Gastrocnemius medialis (tissue), 4 donors: ENCODE data around the gene SRRM3. TPM values are rescaled to one million over a fixed set of nuclear protein-coding genes. Genes with fewer than 3 reads are reported as not detected.
"Not testable (repeated sequence)": the region's sequence is repeated elsewhere in the genome, so short reads cannot be mapped to it uniquely, and the experiment has no call there.

Experiments used
- ATAC-seq, 2 donors: fragments of 150-250 bp; one replicate each; pipeline ENCODE4 v1.9.1; 2016
- DNase-seq, 2 donors: peaks; one replicate each; pipeline ENCODE4 v3.0.0-alpha.2; 2019
- H3K27ac ChIP-seq, 4 donors: fragments of 200-600 bp; sonication (generic); 1 replicate in 1 of 4; 2 replicates in 3 of 4; pipeline ENCODE4 v1.5.1; 2016 to 2018; ENCODE audit warnings: mild to moderate bottlenecking in 2 of 4, moderate library complexity in 1 of 4
- H3K27me3 ChIP-seq, 3 donors: fragments of 200-600 bp; sonication (generic) in 2 of 3; 1 replicate in 1 of 3; 2 replicates in 2 of 3; pipeline versions ENCODE4 v1.5.1 to v1.6.0; 2016 to 2019; ENCODE audit warnings: mild to moderate bottlenecking in 1 of 3, moderate library complexity in 1 of 3
- H3K36me3 ChIP-seq, 2 donors: fragments of 200-600 bp; sonication (generic) in 1 of 2; one replicate each; pipeline ENCODE4 v1.5.1; 2017 to 2018
- H3K4me1 ChIP-seq, 2 donors: fragments of 200-600 bp; sonication (generic) in 1 of 2; one replicate each; pipeline ENCODE4 v1.5.1; 2016 to 2017; ENCODE audit warnings: mild to moderate bottlenecking in 2 of 2
- H3K4me3 ChIP-seq, 4 donors: fragments of 200-600 bp; sonication (generic) in 3 of 4; 1 replicate in 1 of 4; 2 replicates in 3 of 4; pipeline ENCODE4 v1.5.1; 2016 to 2019; ENCODE audit warnings: mild to moderate bottlenecking in 2 of 4
- H3K9me3 ChIP-seq, 3 donors: fragments of 200-600 bp; sonication (generic) in 2 of 3; 1 replicate in 1 of 3; 2 replicates in 2 of 3; pipeline ENCODE4 v1.5.1; 2016 to 2019
- CTCF ChIP-seq, 5 experiments: fragments of 450-650 bp in 3 of 5; fragments of 200-600 bp in 2 of 5; sonication (generic) in 2 of 5; IDR thresholded peaks in 4 of 5; conservative IDR thresholded peaks in 1 of 5; 1 replicate in 4 of 5; 2 replicates in 1 of 5; pipeline ENCODE4 v1.5.1; 2016 to 2019; ENCODE audit warnings: antibody characterized with exemption in 5 of 5, mild to moderate bottlenecking in 3 of 5, moderate library complexity in 3 of 5
- POLR2A ChIP-seq, 2 donors: fragments of 450-650 bp; IDR thresholded peaks; one replicate each; pipeline ENCODE4 v1.6.1; 2017; ENCODE audit warnings: antibody characterized with exemption in 2 of 2, mild to moderate bottlenecking in 2 of 2, moderate library complexity in 2 of 2
- in situ Hi-C, 4 donors: fragments of 200-750 bp; cut with MboI; loops; one replicate each; pipeline versions ENCODE4 v1.15.0 to v1.8.0; 2017; ENCODE audit warnings: low sequenced_read_pairs in 4 of 4
- intact Hi-C: fragments of 100-400 bp; cut with DNase I; formaldehyde crosslinking; loops from one replicate; pipeline ENCODE4 v1.15.1; 2023; ENCODE audit warnings: low total_unique reads
- total RNA-seq, 4 donors: library from RNA; depleted of rRNA; stranded (reverse); fragments of >200 nt; gene quantifications; one replicate each; pipeline versions ENCODE4 v1.1.0 to v1.2.3, GENCODE V29; 2016

The SRRM3 gene
- total RNA-seq, 4 donors from 2014 or later: 0.53 to 1.2 (median 0.84) TPM

GRCh38 chr7:76236224-76236623 lies 34.5 kb downstream of the SRRM3 start:
- ATAC-seq: no peak
- no peaks in the 10 kb centered on the region for H3K36me3 ChIP-seq
- intact Hi-C loops (no loop called here), in situ Hi-C loops (no loop called here)
- DNase-seq: no peak
- no peak overlapping the region for H3K4me3 ChIP-seq
- peaks cover 35 to 46% (median 46%) of the 10 kb centered on the region in 3 donors for H3K27me3 ChIP-seq
- no peak overlapping the region for H3K27ac ChIP-seq
- TF ChIP-seq POLR2A (IDR thresholded peaks at IDR 0.05): no peak
- TF ChIP-seq CTCF (IDR thresholded peaks at IDR 0.05 in 4 of 5, conservative IDR thresholded peaks at IDR 0.05 in 1 of 5): no peak
- peaks cover 0 to 5% of the 10 kb centered on the region in 2 donors for H3K4me1 ChIP-seq
- H3K9me3 ChIP-seq: no peaks in the 10 kb centered on the region

- H3K27me3 ChIP-seq: peaks cover 25 to 29% (median 26%) of the 10 kb centered on the region in 3 donors
- TF ChIP-seq POLR2A (IDR thresholded peaks at IDR 0.05) (no peak), CTCF (IDR thresholded peaks at IDR 0.05 in 4 of 5, conservative IDR thresholded peaks at IDR 0.05 in 1 of 5) (no peak)
- intact Hi-C loops: no loop called here
Measured at GRCh38 chr7:76238326-76238725, 36.6 kb downstream of the SRRM3 start.

GRCh38 chr7:76241141-76241540 lies 39.4 kb downstream of the SRRM3 start:
- H3K4me1 ChIP-seq: no peaks in the 10 kb centered on the region
- H3K27me3 ChIP-seq: peaks cover 5 to 11% (median 9%) of the 10 kb centered on the region in 3 donors
- no peak overlapping the region for H3K27ac ChIP-seq
- H3K4me3 ChIP-seq: no peak overlapping the region
- no peaks in the 10 kb centered on the region for H3K36me3 ChIP-seq
- DNase-seq (no peak), ATAC-seq (no peak)
- intact Hi-C loops: no loop called here
- TF ChIP-seq POLR2A (IDR thresholded peaks at IDR 0.05): no peak
- TF ChIP-seq CTCF (IDR thresholded peaks at IDR 0.05 in 4 of 5, conservative IDR thresholded peaks at IDR 0.05 in 1 of 5): no peak
- H3K9me3 ChIP-seq: no peaks in the 10 kb centered on the region
- in situ Hi-C loops: no loop called here

More at GRCh38 chr7:76238326-76238725, 36.6 kb downstream of the SRRM3 start:
- no peak for ATAC-seq
- no peaks in the 10 kb centered on the region for H3K9me3 ChIP-seq
- no peak for DNase-seq
- in situ Hi-C loops: no loop called here
- peaks cover 0 to 5% of the 10 kb centered on the region in 2 donors for H3K4me1 ChIP-seq
- H3K27ac ChIP-seq: no peak overlapping the region
- H3K36me3 ChIP-seq: no peaks in the 10 kb centered on the region
- H3K4me3 ChIP-seq: no peak overlapping the region

- H3K4me1 ChIP-seq, DNase-seq, intact Hi-C loops, in situ Hi-C loops, H3K4me3 ChIP-seq, H3K27me3 ChIP-seq, H3K36me3 ChIP-seq, H3K9me3 ChIP-seq, H3K27ac ChIP-seq, ATAC-seq: not testable (repeated sequence)
Measured at GRCh38 chr7:76242517-76243063, 40.9 kb downstream of the SRRM3 start.

- TF ChIP-seq CTCF (IDR thresholded peaks at IDR 0.05 in 4 of 5, conservative IDR thresholded peaks at IDR 0.05 in 1 of 5) (no peak), POLR2A (IDR thresholded peaks at IDR 0.05) (no peak)
- intact Hi-C loops (no loop called here), in situ Hi-C loops (no loop called here)
- no peak for ATAC-seq
- DNase-seq: no peak
- no peak overlapping the region for H3K27ac ChIP-seq
- H3K4me3 ChIP-seq: no peak overlapping the region
- H3K36me3 ChIP-seq: no peaks in the 10 kb centered on the region
- no peaks in the 10 kb centered on the region for H3K27me3 ChIP-seq
- no peaks in the 10 kb centered on the region for H3K9me3 ChIP-seq
- no peaks in the 10 kb centered on the region for H3K4me1 ChIP-seq
Measured at GRCh38 chr7:76244781-76245391, 43.2 kb downstream of the SRRM3 start.
